PC-9 (cell line): ENCODE data around the gene SMIM30.

Experiments used
- CTCF ChIP-seq: fragments of 200-600 bp; sonication (generic); conservative IDR thresholded peaks from 2 replicates; pipeline ENCODE4 v1.6.1; 2017; ENCODE audit warnings: mixed run types, antibody characterized with exemption, mild to moderate bottlenecking, moderate library complexity
- EZH2 ChIP-seq: fragments of 200-600 bp; sonication (generic); IDR thresholded peaks from 2 replicates; pipeline ENCODE4 v1.8.0; 2017; ENCODE audit warnings: antibody characterized with exemption, low read depth

GRCh38 chr7:113122744-113123143 is 4.4 kb upstream of the SMIM30 start:
- TF ChIP-seq CTCF (no peak), EZH2 (no peak)
